Glutamatergic neuron (in vitro differentiated cells): ENCODE results near the gene C19orf85. TPM values are rescaled to one million over a fixed set of nuclear protein-coding genes. Genes with fewer than 3 reads are reported as not detected.

ENCODE experiments used
- DNase-seq: peaks from one replicate; pipeline ENCODE4 v3.0.0; 2022
- H3K27ac Mint-ChIP-seq: one replicate; pipeline ENCODE4 v1.8.0; 2020; ENCODE audit warnings: mild to moderate bottlenecking, mixed read lengths, inconsistent platforms; ENCODE audit not compliant: unreplicated experiment
- H3K27me3 Mint-ChIP-seq: one replicate; pipeline ENCODE4 v1.8.0; 2020; ENCODE audit warnings: mild to moderate bottlenecking, moderate library complexity, mixed read lengths, inconsistent platforms; ENCODE audit not compliant: unreplicated experiment
- H3K36me3 Mint-ChIP-seq: one replicate; pipeline ENCODE4 v1.8.0; 2020; ENCODE audit warnings: mild to moderate bottlenecking, mixed read lengths, inconsistent platforms; ENCODE audit not compliant: unreplicated experiment
- H3K4me1 Mint-ChIP-seq: one replicate; pipeline ENCODE4 v1.8.0; 2020; ENCODE audit warnings: mild to moderate bottlenecking, low read depth, mixed read lengths, inconsistent platforms; ENCODE audit not compliant: unreplicated experiment
- H3K4me3 Mint-ChIP-seq: one replicate; pipeline ENCODE4 v1.8.0; 2020; ENCODE audit warnings: mild to moderate bottlenecking, mixed read lengths, inconsistent platforms; ENCODE audit not compliant: unreplicated experiment
- H3K9me3 Mint-ChIP-seq: one replicate; pipeline ENCODE4 v1.8.0; 2020; ENCODE audit warnings: mild to moderate bottlenecking, moderate library complexity, mixed read lengths, inconsistent platforms; ENCODE audit not compliant: unreplicated experiment
- total RNA-seq: library from RNA; stranded (reverse); fragmentation: NEBNext Ultra II Directional; extraction: Animal tissue kit (Norgen Biotek cat#: 25700); gene quantifications from one replicate; pipeline ENCODE4 v1.2.1, GENCODE V29; 2021; ENCODE audit not compliant: unreplicated experiment
- TF ChIP-seq, protein P1 (sequence below): fragments of 200-600 bp; sonication (generic); IDR thresholded peaks from one replicate; pipeline ENCODE4 v1.5.0; 2021; ENCODE audit not compliant: partially characterized antibody, unreplicated experiment

The C19orf85 gene
- total RNA-seq, 1 donor from 2014 or later = not detected

DNA sequence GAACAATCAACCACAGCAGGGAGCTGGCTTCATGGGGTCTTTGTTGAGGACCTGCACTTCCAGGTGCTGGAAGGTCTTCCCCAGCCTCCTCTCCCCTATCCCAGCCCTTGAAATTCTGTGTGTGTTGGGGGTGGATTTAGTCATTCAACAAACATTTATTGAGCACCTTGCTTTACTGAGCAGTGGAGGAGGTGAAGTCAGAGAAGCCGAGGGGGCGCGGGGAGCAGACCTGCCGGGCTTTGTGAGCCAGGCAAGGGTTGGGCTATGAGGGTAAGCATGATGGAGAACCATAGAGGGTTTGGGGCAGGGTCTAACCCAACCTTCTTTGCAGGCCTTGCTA, 3.5 kb upstream of the C19orf85 start:
- H3K9me3 Mint-ChIP-seq = peaks cover 3% of the 10 kb centered on the region
- H3K36me3 Mint-ChIP-seq = no peaks in the 10 kb centered on the region
- DNase-seq = no peak
- no peaks in the 10 kb centered on the region for H3K4me1 Mint-ChIP-seq
- TF ChIP-seq, protein P1, sequence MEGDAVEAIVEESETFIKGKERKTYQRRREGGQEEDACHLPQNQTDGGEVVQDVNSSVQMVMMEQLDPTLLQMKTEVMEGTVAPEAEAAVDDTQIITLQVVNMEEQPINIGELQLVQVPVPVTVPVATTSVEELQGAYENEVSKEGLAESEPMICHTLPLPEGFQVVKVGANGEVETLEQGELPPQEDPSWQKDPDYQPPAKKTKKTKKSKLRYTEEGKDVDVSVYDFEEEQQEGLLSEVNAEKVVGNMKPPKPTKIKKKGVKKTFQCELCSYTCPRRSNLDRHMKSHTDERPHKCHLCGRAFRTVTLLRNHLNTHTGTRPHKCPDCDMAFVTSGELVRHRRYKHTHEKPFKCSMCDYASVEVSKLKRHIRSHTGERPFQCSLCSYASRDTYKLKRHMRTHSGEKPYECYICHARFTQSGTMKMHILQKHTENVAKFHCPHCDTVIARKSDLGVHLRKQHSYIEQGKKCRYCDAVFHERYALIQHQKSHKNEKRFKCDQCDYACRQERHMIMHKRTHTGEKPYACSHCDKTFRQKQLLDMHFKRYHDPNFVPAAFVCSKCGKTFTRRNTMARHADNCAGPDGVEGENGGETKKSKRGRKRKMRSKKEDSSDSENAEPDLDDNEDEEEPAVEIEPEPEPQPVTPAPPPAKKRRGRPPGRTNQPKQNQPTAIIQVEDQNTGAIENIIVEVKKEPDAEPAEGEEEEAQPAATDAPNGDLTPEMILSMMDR = peak; percentile 71
- no peak overlapping the region for H3K4me3 Mint-ChIP-seq
- peaks cover 7% of the 10 kb centered on the region for H3K27me3 Mint-ChIP-seq
- H3K27ac Mint-ChIP-seq = peak overlapping the region; percentile 66

DNA sequence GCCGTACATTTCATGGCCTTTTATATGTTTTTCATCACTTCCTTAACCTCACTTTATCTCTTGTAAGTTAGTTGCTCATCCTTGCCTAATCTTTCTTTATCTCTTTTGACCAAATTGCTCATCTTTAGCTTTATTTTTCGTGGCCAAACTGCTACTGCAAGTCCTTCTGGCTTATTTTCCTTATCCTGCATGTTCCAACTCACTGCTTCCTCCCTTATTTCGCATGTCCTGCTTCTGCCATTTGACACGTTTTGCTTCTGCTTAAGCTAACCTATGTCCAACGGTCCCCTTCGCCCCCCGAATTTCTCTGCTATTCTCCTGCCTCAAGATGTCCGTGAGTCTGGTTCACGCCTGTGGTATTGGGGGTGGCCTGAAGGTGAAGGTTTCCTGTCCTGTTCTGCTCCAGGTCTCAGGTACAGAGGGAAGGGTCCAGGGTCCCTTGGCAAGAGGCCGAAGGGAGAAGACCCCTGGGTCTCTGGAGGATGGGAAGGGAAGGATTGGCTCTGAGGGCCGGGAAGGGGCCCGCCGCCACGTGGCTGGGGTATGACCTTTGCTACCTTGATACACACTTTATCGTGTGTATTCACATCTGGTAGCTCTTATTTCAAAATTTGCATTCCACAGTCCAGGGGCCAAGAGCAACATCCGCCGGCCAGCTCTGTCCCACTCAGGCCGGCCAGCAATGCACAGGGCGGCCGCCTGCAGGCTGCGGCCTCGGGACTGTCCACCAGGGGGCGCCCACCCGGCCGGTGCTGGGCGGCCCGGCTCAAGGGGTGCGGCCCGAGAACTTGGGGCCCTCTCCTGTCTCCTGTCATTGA, 2.9 kb upstream of the C19orf85 start:
- Mint-ChIP-seq H3K27me3 (peaks cover 7% of the 10 kb centered on the region), H3K9me3 (peaks cover 3% of the 10 kb centered on the region), H3K4me1 (no peaks in the 10 kb centered on the region), H3K4me3 (no peak overlapping the region), H3K27ac (peak overlapping the region; percentile 66), H3K36me3 (no peaks in the 10 kb centered on the region)
- TF ChIP-seq, protein P1 = peak; percentile 100
- DNase-seq = peak; percentile 80

DNA sequence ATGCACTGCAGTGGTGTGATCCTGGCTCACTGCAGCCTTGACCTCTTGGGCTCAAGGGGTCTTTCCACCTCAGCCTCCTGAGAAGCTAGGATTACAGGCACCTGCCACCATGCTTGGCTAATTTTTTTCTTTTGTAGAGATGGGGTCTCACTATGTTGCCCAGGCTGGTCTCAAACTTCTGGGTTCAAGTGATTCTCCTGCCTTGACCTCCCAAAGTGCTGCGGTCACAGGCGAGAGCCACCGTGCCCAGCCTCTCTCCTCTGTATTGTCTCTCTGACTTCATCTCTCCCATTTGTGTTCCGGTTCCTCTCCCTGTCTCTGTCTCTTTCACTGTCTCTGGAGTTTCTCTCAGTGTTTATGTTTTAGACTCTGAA, 1.7 kb upstream of the C19orf85 start:
- DNase-seq = no peak
- TF ChIP-seq, protein P1 = no peak
- Mint-ChIP-seq H3K9me3 (peaks cover 3% of the 10 kb centered on the region), H3K4me1 (no peaks in the 10 kb centered on the region), H3K4me3 (no peak overlapping the region), H3K27ac (no peak overlapping the region), H3K36me3 (no peaks in the 10 kb centered on the region), H3K27me3 (peaks cover 9% of the 10 kb centered on the region)

DNA sequence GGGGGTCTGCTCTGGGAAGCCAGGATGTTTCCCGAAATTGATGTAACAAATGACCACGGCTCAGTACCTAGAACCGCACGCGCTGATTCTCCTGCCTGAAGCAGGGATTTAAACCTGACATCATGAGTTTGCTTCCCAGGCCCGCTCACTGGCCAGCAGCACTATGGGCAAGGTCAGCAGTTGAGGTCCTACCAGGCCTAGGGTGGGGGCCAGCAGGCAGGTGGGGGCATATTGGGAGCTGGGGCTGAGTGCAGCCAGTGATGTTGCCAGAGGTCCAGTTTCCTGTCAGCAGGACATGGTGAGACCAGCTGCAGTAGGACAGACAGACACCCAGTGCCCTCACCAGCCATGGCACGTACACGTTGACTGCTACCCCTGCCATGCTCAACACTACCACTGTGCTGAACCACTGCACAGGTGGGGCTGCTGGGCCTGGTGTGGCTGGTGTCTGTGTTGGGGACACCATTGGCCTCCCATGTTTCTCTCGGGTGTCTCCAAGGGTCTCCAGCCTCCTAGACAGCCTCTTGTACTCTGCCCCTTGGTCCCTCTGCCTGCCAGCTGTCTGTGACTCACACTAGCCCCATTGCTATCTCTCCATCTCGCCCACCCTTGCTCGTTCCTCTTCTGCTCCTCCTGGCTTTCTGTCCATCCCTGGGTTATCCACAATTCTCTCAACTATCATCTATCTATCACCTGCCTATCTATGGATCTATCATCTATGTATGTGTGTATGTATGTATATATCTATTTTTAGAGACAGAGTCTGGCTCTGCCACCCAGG, 1.1 kb upstream of the C19orf85 start:
- H3K4me1 Mint-ChIP-seq = peaks cover 2% of the 10 kb centered on the region
- TF ChIP-seq, protein P1 = no peak

More for the DNA sequence above, 1.1 kb upstream of the C19orf85 start:
- Mint-ChIP-seq H3K4me3 (no peak overlapping the region), H3K27me3 (peaks cover 11% of the 10 kb centered on the region), H3K36me3 (no peaks in the 10 kb centered on the region), H3K27ac (no peak overlapping the region), H3K9me3 (peaks cover 3% of the 10 kb centered on the region)
- DNase-seq = no peak
